Muscle of leg (tissue), 11 donors: Measurements from ENCODE around the gene MAP2K3. TPM values are rescaled to one million over a fixed set of nuclear protein-coding genes. Genes with fewer than 3 reads are reported as not detected.

Experiments used
- DNase-seq: peaks from one replicate; pipeline ENCODE4 v3.0.0; 2013
- H3K27ac ChIP-seq: one replicate; pipeline ENCODE4 v1.5.1; 2013; ENCODE audit warnings: mild to moderate bottlenecking, low read length, control low read depth
- H3K27me3 ChIP-seq: one replicate; pipeline ENCODE4 v1.6.1; 2013; ENCODE audit warnings: low read length; ENCODE audit not compliant: control insufficient read depth, insufficient read depth
- H3K36me3 ChIP-seq: one replicate; pipeline ENCODE4 v1.6.1; 2013; ENCODE audit warnings: low read length; ENCODE audit not compliant: control insufficient read depth, insufficient read depth
- H3K4me1 ChIP-seq: one replicate; pipeline ENCODE4 v1.6.1; 2013; ENCODE audit warnings: low read length; ENCODE audit not compliant: control insufficient read depth, insufficient read depth
- H3K4me3 ChIP-seq: one replicate; pipeline ENCODE4 v1.5.1; 2013; ENCODE audit warnings: low read length, control low read depth
- H3K9me3 ChIP-seq: replicated peaks from 2 replicates; pipeline ENCODE4 v1.6.1; 2013; ENCODE audit warnings: low read depth, low read length; ENCODE audit not compliant: control insufficient read depth
- WGBS: methylation state at CpG from one replicate; pipeline ENCODE4 v1.1.5; 2013; ENCODE audit warnings: missing lambda C conversion rate; ENCODE audit not compliant: insufficient coverage; 5-methylcytosine and 5-hydroxymethylcytosine counted together
- polyA plus RNA-seq, 8 donors: library from polyadenylated mRNA; unstranded; fragments of 120-200 nt; gene quantifications; one replicate each; pipeline versions ENCODE4 v1.2.1 to v1.2.3, GENCODE V29; 2013; ENCODE audit warnings: inconsistent platforms in 1 of 8, low replicate concordance in 1 of 8; ENCODE audit not compliant: insufficient read length in 8 of 8, insufficient read depth in 1 of 8
- total RNA-seq: library from RNA; stranded (reverse); fragments of 120-200 nt; gene quantifications from one replicate; pipeline ENCODE4 v1.2.4, GENCODE V29; 2013

Gene MAP2K3
- total and polyA plus RNA-seq, 9 donors, result 10.9 to 35.3 (median 24.6) TPM

- H3K36me3 ChIP-seq, result peaks cover 14% of the 10 kb centered on the region
- H3K27ac ChIP-seq, result no peak overlapping the region
- H3K4me1 ChIP-seq, result peaks cover 37% of the 10 kb centered on the region
- no peak for DNase-seq
- H3K4me3 ChIP-seq, result no peak overlapping the region
- no peaks in the 10 kb centered on the region for H3K9me3 ChIP-seq
- 92% methylated on average over 16 of the region's 23 CpGs for WGBS
- no peaks in the 10 kb centered on the region for H3K27me3 ChIP-seq
Measured at GRCh38 chr17:21243516-21244303, 40.8 kb upstream of the MAP2K3 start.

- peak; percentile 53 for DNase-seq
- Histone ChIP-seq H3K4me3 (no peak overlapping the region), H3K9me3 (no peaks in the 10 kb centered on the region), H3K36me3 (peaks cover 14% of the 10 kb centered on the region), H3K27ac (no peak overlapping the region), H3K4me1 (peaks cover 43% of the 10 kb centered on the region), H3K27me3 (no peaks in the 10 kb centered on the region)
- 61% methylated on average over 7 of the region's 9 CpGs for WGBS
Measured at GRCh38 chr17:21245639-21246084, 38.8 kb upstream of the MAP2K3 start.

GRCh38 chr17:21246698-21247097, 37.8 kb upstream of the MAP2K3 start:
- Histone ChIP-seq H3K27ac (no peak overlapping the region), H3K9me3 (no peaks in the 10 kb centered on the region), H3K4me3 (no peak overlapping the region), H3K27me3 (no peaks in the 10 kb centered on the region), H3K36me3 (peaks cover 9% of the 10 kb centered on the region), H3K4me1 (peaks cover 44% of the 10 kb centered on the region)
- no peak for DNase-seq
- 85% methylated on average over 4 of the region's 4 CpGs for WGBS

GRCh38 chr17:21247552-21248258, 36.8 kb upstream of the MAP2K3 start:
- Histone ChIP-seq H3K9me3 (no peaks in the 10 kb centered on the region), H3K27ac (no peak overlapping the region), H3K4me1 (peaks cover 42% of the 10 kb centered on the region), H3K27me3 (no peaks in the 10 kb centered on the region), H3K4me3 (no peak overlapping the region), H3K36me3 (peaks cover 4% of the 10 kb centered on the region)
- WGBS, result 87% methylated on average over 12 of the region's 12 CpGs
- no peak for DNase-seq

- Histone ChIP-seq H3K36me3 (no peaks in the 10 kb centered on the region), H3K27ac (no peak overlapping the region), H3K4me1 (peaks cover 36% of the 10 kb centered on the region), H3K27me3 (no peaks in the 10 kb centered on the region), H3K9me3 (no peaks in the 10 kb centered on the region), H3K4me3 (no peak overlapping the region)
- DNase-seq, result no peak
- 84% methylated on average over 4 of the region's 4 CpGs for WGBS
Measured at GRCh38 chr17:21248500-21248899, 36.0 kb upstream of the MAP2K3 start.

- Histone ChIP-seq H3K27ac (no peak overlapping the region), H3K4me1 (peaks cover 40% of the 10 kb centered on the region), H3K4me3 (no peak overlapping the region), H3K27me3 (no peaks in the 10 kb centered on the region), H3K9me3 (no peaks in the 10 kb centered on the region), H3K36me3 (no peaks in the 10 kb centered on the region)
- no peak for DNase-seq
- 74% methylated on average over 10 of the region's 12 CpGs for WGBS
Measured at GRCh38 chr17:21249086-21249795, 35.3 kb upstream of the MAP2K3 start.

GRCh38 chr17:21249920-21250703, 34.4 kb upstream of the MAP2K3 start:
- no peaks in the 10 kb centered on the region for H3K27me3 ChIP-seq
- H3K27ac ChIP-seq, result no peak overlapping the region
- WGBS, result 14% methylated on average over 5 of the region's 7 CpGs
- no peak for DNase-seq
- H3K4me3 ChIP-seq, result no peak overlapping the region
- H3K4me1 ChIP-seq, result peaks cover 40% of the 10 kb centered on the region
- no peaks in the 10 kb centered on the region for H3K9me3 ChIP-seq
- H3K36me3 ChIP-seq, result no peaks in the 10 kb centered on the region

- no peak overlapping the region for H3K4me3 ChIP-seq
Measured at GRCh38 chr17:21250854-21251253, 33.7 kb upstream of the MAP2K3 start.

GRCh38 chr17:21251337-21252010, 33.0 kb upstream of the MAP2K3 start:
- WGBS, result 82% methylated on average over 10 of the region's 15 CpGs
- Histone ChIP-seq H3K4me3 (no peak overlapping the region), H3K27me3 (no peaks in the 10 kb centered on the region), H3K9me3 (no peaks in the 10 kb centered on the region), H3K36me3 (no peaks in the 10 kb centered on the region), H3K4me1 (peaks cover 38% of the 10 kb centered on the region), H3K27ac (peak overlapping the region; percentile 20)
- no peak for DNase-seq

More at GRCh38 chr17:21250854-21251253, 33.7 kb upstream of the MAP2K3 start:
- 37% methylated on average over 2 of the region's 4 CpGs for WGBS
- H3K36me3 ChIP-seq, result no peaks in the 10 kb centered on the region
- H3K27me3 ChIP-seq, result no peaks in the 10 kb centered on the region
- H3K27ac ChIP-seq, result no peak overlapping the region
- DNase-seq, result no peak
- peaks cover 40% of the 10 kb centered on the region for H3K4me1 ChIP-seq
- H3K9me3 ChIP-seq, result no peaks in the 10 kb centered on the region
